ENCODE measurements around the gene HTT-AS.
"Not testable (repeated sequence)": the region's sequence is repeated elsewhere in the genome, so short reads cannot be mapped to it uniquely, and the experiment has no call there.

HTT-AS gene

DNA sequence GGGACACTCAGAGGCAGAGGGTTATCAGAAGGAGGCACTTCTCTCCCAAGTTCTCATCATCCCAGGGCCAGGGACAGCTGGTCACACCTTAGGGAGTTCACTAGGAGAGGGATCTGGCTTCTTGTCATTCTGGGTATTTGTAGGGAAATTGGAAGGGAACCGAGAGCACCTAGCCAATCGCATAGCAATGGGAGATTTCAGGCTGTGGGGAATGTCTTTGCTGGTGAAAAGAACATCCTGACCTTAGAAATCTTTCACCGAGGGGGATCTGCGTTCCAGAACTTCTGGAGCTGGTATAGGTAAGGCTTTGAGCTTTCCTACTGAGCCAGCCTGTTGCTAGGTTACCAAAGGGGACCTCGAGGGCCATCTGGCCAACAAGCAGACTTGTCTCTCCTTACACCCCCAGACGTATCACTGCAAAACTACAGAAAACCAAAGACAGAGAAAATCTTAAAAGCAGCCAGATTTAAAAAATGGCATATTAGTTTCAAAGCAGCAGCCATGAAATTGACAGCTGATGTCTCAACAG lies 6.8 kb downstream of the HTT-AS start:
- DNase-seq (ENCODE audit: insufficient read length) (no peak), FAIRE-seq (no peak)
- TF ChIP-seq POLR2A (IDR thresholded peaks at IDR 0.05; ENCODE audit: low read depth, low read length) = no peak
- no peak for TF ChIP-seq TAF1 (IDR thresholded peaks at IDR 0.05; ENCODE audit: borderline replicate concordance, low read depth, low read length)
- TF ChIP-seq POLR2AphosphoS5 (IDR thresholded peaks at IDR 0.05; ENCODE audit: low read depth, low read length) = no peak

DNA sequence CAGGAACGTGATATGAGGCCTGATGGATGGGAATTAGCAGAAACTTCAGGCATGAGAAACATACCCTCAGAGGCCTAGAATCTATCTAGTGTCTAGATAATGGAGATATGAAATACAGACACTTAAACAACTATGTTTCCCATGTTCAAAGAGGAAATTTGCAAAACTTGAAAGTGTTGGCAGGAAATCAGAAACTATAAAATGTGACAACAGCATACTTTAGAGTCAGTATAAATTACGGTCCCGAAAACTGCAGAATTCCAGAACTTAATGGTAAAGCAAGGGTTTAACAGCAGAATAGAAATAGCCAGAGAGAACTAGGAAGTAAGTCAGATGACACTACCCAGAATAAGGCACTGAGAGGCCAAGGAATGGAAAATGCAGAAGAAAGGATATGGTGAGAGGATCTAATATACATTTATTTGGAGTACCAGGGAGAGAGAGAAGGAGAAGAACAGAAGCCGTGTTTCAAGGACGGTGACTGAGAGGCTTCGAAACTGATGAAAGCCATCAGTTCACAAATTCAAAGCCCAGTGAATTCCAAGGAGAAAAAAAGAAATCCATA lies 7.4 kb downstream of the HTT-AS start:
- TF ChIP-seq TAF1 (IDR thresholded peaks at IDR 0.05; ENCODE audit: borderline replicate concordance, low read depth, low read length) (no peak), POLR2AphosphoS5 (IDR thresholded peaks at IDR 0.05; ENCODE audit: low read depth, low read length) (no peak), POLR2A (IDR thresholded peaks at IDR 0.05; ENCODE audit: low read depth, low read length) (no peak)

DNA sequence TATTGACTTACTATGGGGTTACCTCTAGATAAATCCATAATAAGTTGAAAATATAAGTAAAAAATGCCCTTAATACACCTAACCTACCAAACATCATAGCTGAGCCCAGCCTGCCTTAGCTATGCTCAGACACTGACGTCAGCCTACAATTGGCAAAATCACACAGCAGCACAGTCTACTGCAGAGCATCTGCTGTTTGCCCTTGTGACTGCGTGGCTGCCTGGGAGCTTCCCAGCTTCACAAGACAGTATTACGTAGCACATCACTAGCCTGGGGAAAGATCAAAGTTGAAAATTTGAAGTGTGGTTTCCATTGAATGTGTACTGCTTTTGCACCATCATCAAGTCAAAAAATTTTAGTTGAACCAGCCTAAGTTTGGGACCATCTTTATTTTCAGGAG lies 8.8 kb downstream of the HTT-AS start:
- no peak for DNase-seq (ENCODE audit: insufficient read length)
- TF ChIP-seq POLR2AphosphoS5 (IDR thresholded peaks at IDR 0.05; ENCODE audit: low read depth, low read length) (no peak), POLR2A (IDR thresholded peaks at IDR 0.05; ENCODE audit: low read depth, low read length) (no peak), TAF1 (IDR thresholded peaks at IDR 0.05; ENCODE audit: borderline replicate concordance, low read depth, low read length) (no peak)
- no peak for FAIRE-seq

More for the DNA sequence above, 7.4 kb downstream of the HTT-AS start:
- DNase-seq (ENCODE audit: insufficient read length) = no peak
- FAIRE-seq = no peak

DNA sequence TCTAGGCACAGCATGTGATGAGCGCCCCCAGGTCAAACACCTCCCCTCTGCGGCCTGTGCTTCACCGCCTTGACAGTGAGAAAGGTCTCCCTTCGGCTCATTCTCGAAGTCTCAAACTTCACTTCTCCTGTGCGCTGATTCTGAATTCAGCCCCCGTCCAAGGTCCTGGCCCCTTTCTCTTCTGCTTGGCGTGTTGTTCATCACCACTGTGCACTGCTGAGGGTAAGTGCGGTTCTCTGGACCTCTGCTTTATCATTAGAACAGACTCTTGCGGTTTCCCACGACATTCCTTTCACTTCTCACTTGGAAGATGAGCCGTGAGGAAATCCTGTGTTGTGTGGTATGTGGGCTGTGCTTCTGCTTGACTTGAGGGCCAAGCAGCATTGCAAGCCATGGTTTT lies 11.9 kb downstream of the HTT-AS start:
- TF ChIP-seq POLR2A (IDR thresholded peaks at IDR 0.05; ENCODE audit: low read depth, low read length) = no peak
- TF ChIP-seq TAF1 (IDR thresholded peaks at IDR 0.05; ENCODE audit: borderline replicate concordance, low read depth, low read length) = no peak
- no peak for TF ChIP-seq POLR2AphosphoS5 (IDR thresholded peaks at IDR 0.05; ENCODE audit: low read depth, low read length)
- no peak for FAIRE-seq
- DNase-seq (ENCODE audit: insufficient read length) = no peak

DNA sequence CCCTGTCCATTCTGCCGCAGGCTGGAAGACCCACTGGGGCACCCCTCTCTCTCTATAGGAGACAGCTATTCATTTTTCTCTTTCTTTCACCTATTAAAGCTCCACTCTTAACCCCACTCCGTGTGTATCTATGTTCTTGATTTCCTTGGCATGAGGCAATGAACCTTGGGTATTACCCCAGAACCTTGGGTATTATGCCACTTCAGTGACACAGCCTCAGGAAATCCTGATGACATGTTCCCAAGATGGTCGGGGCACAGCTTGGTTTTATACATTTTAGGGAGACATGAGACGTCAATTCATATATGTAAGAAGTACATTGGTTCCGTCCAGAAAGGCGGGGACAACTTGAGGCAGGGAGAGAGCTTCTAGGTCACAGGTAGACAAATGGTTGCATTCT lies 13.4 kb downstream of the HTT-AS start:
- FAIRE-seq = no peak
- TF ChIP-seq POLR2AphosphoS5 (IDR thresholded peaks at IDR 0.05; ENCODE audit: low read depth, low read length) = no peak

DNA sequence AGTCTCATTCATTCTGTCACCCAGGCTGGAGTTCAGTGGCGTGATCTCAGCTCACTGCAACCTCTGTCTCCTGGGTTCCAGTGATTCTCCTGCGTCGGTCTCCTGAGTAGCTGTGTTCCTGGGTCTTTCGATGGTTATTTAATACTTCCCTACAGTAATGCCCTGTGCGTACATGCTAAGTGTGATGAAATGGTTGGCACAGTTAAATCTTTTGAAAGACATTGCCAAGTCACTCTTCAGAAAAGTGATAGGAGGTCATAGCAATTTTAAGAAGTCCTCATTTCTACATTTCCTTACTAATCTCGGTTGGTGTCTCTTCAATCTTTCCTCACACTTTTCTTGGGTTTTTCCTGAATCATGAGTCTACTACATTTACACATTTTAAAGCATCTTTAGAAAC lies 14.4 kb downstream of the HTT-AS start:
- no peak for TF ChIP-seq POLR2AphosphoS5 (IDR thresholded peaks at IDR 0.05; ENCODE audit: low read depth, low read length)
- no peak for TF ChIP-seq POLR2A (IDR thresholded peaks at IDR 0.05; ENCODE audit: low read depth, low read length)
- TF ChIP-seq TAF1 (IDR thresholded peaks at IDR 0.05; ENCODE audit: borderline replicate concordance, low read depth, low read length) = no peak
- FAIRE-seq (no peak), DNase-seq (ENCODE audit: insufficient read length) (no peak)

More for the DNA sequence above, 13.4 kb downstream of the HTT-AS start:
- DNase-seq (ENCODE audit: insufficient read length) = no peak

DNA sequence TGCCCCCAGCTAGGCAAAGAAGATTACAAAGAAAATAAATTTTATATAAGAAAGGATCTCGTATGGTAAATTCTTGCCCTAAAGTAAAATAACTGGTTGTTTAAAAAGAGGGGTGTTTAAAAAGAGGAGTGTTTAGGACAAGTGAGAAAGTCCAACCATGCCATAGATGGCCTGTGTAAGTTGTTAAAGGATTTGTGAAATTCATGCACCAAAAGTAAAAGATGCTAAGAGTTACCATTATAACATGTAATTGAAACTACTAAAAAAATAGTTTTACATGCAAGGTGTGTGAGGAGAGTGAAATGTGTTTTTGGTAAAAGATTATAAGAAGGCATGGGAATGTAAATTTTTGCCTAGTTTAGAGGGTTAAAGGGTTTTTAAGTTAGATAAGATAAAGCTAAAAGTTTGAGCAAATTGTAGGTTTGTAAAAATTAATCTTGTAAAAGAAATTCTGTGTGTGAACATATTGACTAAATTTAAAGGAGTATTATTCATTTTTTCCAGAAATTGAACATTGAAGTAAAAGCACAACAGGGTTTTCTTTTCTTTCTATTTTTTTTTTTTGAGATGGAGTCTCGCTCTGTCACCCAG lies 20.1 kb downstream of the HTT-AS start:
- no peak for FAIRE-seq
- no peak for DNase-seq (ENCODE audit: insufficient read length)
- TF ChIP-seq TAF1 (IDR thresholded peaks at IDR 0.05; ENCODE audit: borderline replicate concordance, low read depth, low read length) = no peak
- TF ChIP-seq POLR2A (IDR thresholded peaks at IDR 0.05; ENCODE audit: low read depth, low read length) = no peak
- TF ChIP-seq POLR2AphosphoS5 (IDR thresholded peaks at IDR 0.05; ENCODE audit: low read depth, low read length) = no peak

DNA sequence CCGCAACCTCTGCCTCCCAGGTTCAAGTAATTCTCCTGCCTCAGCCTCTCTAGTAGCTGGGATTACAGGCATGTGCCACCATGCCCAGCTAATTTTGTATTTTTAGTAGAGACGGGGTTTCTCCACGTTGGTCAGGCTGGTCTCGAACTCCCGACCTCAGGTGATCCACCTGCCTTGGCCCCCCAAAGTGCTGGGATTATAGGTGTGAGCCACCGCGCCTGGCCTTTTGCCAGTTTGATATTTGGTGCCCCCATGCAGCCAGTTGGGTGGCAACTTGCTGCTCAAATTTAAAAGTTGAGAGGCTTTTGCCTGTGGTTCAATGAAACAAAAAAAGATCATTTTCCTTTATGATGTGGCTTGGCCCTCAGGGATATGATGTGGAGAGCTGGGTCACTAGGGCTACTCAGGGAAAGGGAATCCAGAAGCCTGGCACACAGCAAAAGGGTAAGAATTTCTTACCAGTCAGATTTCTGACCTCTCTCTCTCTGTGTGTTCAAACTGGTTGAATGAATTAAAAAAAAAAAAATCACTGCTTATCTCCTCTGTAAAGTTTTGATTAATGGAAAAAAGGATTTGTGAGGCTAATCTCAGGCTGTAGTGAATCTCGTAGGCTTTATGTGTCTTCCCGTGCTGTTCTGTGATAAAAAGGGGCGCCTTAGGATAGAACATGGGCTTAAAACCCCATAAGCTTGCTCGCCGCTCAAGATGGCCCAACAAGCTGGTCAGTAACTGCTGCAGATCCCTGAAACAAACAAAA lies 23.0 kb downstream of the HTT-AS start:
- DNase-seq (ENCODE audit: insufficient read length); FAIRE-seq: not testable (repeated sequence)

DNA sequence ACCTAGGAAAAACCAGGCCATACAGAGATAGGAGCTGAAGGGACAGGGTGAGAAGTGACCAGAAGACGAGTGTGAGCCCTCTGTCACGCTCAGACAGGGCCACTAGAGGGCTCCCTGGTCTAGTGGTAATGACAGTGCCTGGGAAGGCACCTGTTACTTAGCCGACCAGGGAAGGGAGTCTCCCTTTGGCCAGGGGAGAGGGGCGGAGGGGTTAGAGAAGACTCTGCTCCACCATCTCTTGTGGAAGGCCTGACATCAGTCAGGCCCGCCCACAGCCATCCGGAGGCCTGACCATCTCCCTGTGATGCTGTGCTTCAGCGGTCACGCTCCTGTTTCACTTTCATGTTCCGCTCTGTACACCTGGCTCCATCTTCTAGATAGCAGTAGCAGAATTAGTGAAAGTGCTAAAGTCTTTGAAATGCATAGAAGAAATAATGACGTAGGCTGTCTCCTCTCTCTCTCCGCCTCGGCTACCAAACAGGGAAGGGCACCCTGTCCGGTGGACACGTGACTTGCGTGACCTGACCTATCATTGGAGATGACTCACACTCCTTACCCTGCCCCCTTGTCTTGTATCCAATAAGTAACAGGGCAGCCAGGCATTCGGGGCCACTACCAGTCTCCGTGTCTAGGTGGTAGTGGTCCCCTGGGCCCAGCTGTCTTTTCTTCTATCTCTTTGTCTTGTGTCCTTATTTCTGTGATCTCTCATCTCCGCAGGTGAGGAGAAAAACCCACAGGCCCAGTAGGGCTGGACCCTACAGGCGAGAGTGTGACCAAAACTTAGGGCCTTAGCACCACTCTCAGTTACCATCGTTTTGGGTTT lies 26.7 kb downstream of the HTT-AS start:
- peak; percentile 99 for FAIRE-seq
- no peak for DNase-seq (ENCODE audit: insufficient read length)

DNA sequence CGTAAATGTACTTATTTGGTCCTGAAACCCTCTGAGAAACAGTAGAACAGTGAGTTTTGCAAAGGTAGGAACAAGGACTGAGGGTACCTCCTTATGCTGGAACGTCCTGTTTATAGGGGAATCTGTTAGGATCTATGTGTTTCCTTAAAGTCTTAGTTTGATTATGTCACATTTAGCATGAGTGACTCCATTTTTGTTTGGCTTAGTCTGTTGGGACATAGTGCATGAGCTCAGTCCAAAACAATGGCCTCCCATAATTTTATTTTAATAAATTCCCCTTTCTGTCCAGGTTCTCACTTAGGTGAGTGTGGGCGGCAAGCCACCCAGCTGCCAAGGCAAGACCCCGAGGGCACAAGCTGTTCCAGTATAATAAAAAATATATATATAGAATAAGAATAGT lies 27.7 kb downstream of the HTT-AS start:
- no peak for FAIRE-seq
- DNase-seq (ENCODE audit: insufficient read length) = no peak
- TF ChIP-seq POLR2A (IDR thresholded peaks at IDR 0.05; ENCODE audit: low read depth, low read length) (no peak), POLR2AphosphoS5 (IDR thresholded peaks at IDR 0.05; ENCODE audit: low read depth, low read length) (no peak), TAF1 (IDR thresholded peaks at IDR 0.05; ENCODE audit: borderline replicate concordance, low read depth, low read length) (no peak)

More for the DNA sequence above, 26.7 kb downstream of the HTT-AS start:
- TF ChIP-seq TAF1 (IDR thresholded peaks at IDR 0.05; ENCODE audit: borderline replicate concordance, low read depth, low read length) (no peak), POLR2AphosphoS5 (IDR thresholded peaks at IDR 0.05; ENCODE audit: low read depth, low read length) (peak; percentile 41; the same call in 1 of the 2 replicates), POLR2A (IDR thresholded peaks at IDR 0.05; ENCODE audit: low read depth, low read length) (no peak)

DNA sequence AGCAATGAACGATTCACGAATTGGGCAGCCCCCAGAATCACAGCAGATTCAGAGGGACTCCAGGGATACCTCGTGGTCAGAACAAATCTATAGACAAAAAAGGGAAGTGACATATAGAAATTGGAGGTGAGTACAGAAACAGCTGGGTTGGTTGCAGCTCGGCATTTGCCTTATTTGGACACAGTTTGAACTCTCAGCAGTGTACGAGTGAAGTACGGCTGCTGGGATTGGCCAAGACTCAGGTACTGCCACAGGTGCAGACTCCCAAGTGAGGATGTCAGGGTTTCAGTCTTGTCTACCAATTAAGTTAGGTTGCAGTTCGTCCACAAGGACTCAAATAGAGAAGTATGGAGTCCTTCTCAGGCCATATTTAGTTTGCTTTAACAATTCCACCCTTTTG lies 28.2 kb downstream of the HTT-AS start:
- TF ChIP-seq TAF1 (IDR thresholded peaks at IDR 0.05; ENCODE audit: borderline replicate concordance, low read depth, low read length) (no peak), POLR2AphosphoS5 (IDR thresholded peaks at IDR 0.05; ENCODE audit: low read depth, low read length) (no peak), POLR2A (IDR thresholded peaks at IDR 0.05; ENCODE audit: low read depth, low read length) (no peak)
- FAIRE-seq (peak; percentile 93), DNase-seq (ENCODE audit: insufficient read length) (no peak)
